ENCODE measurements around the gene RFNG. TPM values are rescaled to one million over a fixed set of nuclear protein-coding genes. Genes with fewer than 3 reads are reported as not detected.

The RFNG gene
- total RNA-seq, 2 experiments from 2014 or later: 28.7 to 28.8 TPM

GRCh38 chr17:82077617-82078358 lies 26.2 kb upstream of the RFNG start:
- POLR2A ChIA-PET: no interaction called here

GRCh38 chr17:82076785-82077591 lies 25.4 kb upstream of the RFNG start:
- peaks cover 6% of the 10 kb centered on the region for H3K27me3 Mint-ChIP-seq
- H3K36me3 Mint-ChIP-seq: peaks cover 3% of the 10 kb centered on the region
- H3K9me3 Mint-ChIP-seq: no peaks in the 10 kb centered on the region
- no peak overlapping the region for H3K27ac Mint-ChIP-seq
- DNase-seq: no peak
- POLR2A ChIA-PET: interaction anchor here (0.6 kb wide), 1 partner anchor 110 kb away, joined by 5 read pairs; no protein-coding TSS in a partner anchor
- H3K4me3 Mint-ChIP-seq: no peak overlapping the region
- no peaks in the 10 kb centered on the region for H3K4me1 Mint-ChIP-seq
- ATAC-seq (ENCODE audit: low read depth): peak; percentile 18

More at GRCh38 chr17:82077617-82078358, 26.2 kb upstream of the RFNG start:
- Mint-ChIP-seq H3K27me3 (peaks cover 6% of the 10 kb centered on the region), H3K9me3 (no peaks in the 10 kb centered on the region), H3K27ac (no peak overlapping the region), H3K36me3 (peaks cover 3% of the 10 kb centered on the region), H3K4me1 (no peaks in the 10 kb centered on the region), H3K4me3 (no peak overlapping the region)
- ATAC-seq (ENCODE audit: low read depth) (no peak), DNase-seq (no peak)

- POLR2A ChIA-PET: interaction anchor here (0.6 kb wide), 1 partner anchor 111 kb away, joined by 5 read pairs; no protein-coding TSS in a partner anchor
- peaks cover 6% of the 10 kb centered on the region for H3K27me3 Mint-ChIP-seq
- peaks cover 3% of the 10 kb centered on the region for H3K36me3 Mint-ChIP-seq
- no peak overlapping the region for H3K4me3 Mint-ChIP-seq
- ATAC-seq (ENCODE audit: low read depth) (no peak), DNase-seq (no peak)
- H3K9me3 Mint-ChIP-seq: no peaks in the 10 kb centered on the region
- no peaks in the 10 kb centered on the region for H3K4me1 Mint-ChIP-seq
- no peak overlapping the region for H3K27ac Mint-ChIP-seq
Observed at GRCh38 chr17:82076018-82076784, 24.6 kb upstream of the RFNG start.

- POLR2A ChIA-PET: no interaction called here
- no peaks in the 10 kb centered on the region for H3K9me3 Mint-ChIP-seq
- peaks cover 3% of the 10 kb centered on the region for H3K36me3 Mint-ChIP-seq
- no peak for DNase-seq
- no peak for ATAC-seq (ENCODE audit: low read depth)
- H3K27ac Mint-ChIP-seq: no peak overlapping the region
- H3K27me3 Mint-ChIP-seq: peaks cover 8% of the 10 kb centered on the region
- H3K4me3 Mint-ChIP-seq: no peak overlapping the region
- H3K4me1 Mint-ChIP-seq: no peaks in the 10 kb centered on the region
Observed at GRCh38 chr17:82073446-82073845, 21.8 kb upstream of the RFNG start.

GRCh38 chr17:82072827-82073226 lies 21.2 kb upstream of the RFNG start:
- no peak overlapping the region for H3K27ac Mint-ChIP-seq
- no peak overlapping the region for H3K4me3 Mint-ChIP-seq
- no peaks in the 10 kb centered on the region for H3K9me3 Mint-ChIP-seq
- no peaks in the 10 kb centered on the region for H3K36me3 Mint-ChIP-seq
- ATAC-seq (ENCODE audit: low read depth) (no peak), DNase-seq (no peak)
- H3K4me1 Mint-ChIP-seq: no peaks in the 10 kb centered on the region
- POLR2A ChIA-PET: interaction anchor here (0.5 kb wide), 1 partner anchor 54 kb away, joined by 3 read pairs; no protein-coding TSS in a partner anchor
- peaks cover 8% of the 10 kb centered on the region for H3K27me3 Mint-ChIP-seq

- POLR2A ChIA-PET: no interaction called here
- Mint-ChIP-seq H3K4me3 (no peak overlapping the region), H3K9me3 (no peaks in the 10 kb centered on the region), H3K27ac (no peak overlapping the region), H3K4me1 (peaks cover 5% of the 10 kb centered on the region), H3K36me3 (no peaks in the 10 kb centered on the region), H3K27me3 (peaks cover 6% of the 10 kb centered on the region)
- ATAC-seq (ENCODE audit: low read depth): no peak
- DNase-seq: no peak
Observed at GRCh38 chr17:82070611-82071010, 19.0 kb upstream of the RFNG start.

- Mint-ChIP-seq H3K36me3 (no peaks in the 10 kb centered on the region), H3K27ac (peak within 1 kb of the TSS; percentile 84), H3K4me1 (peaks cover 5% of the 10 kb centered on the region), H3K4me3 (peak within 1 kb of the TSS; percentile 87), H3K27me3 (peaks cover 2% of the 10 kb centered on the region), H3K9me3 (no peaks in the 10 kb centered on the region)
- POLR2A ChIA-PET: interaction anchor here (0.6 to 3.0 kb wide), 13 partner anchors 9 to 88 kb away, joined by 3 to 12 read pairs (median 4); partner anchors contain the start of genes DCXR, FASN, GPS1 and RFNG
- DNase-seq (peak; percentile 90), ATAC-seq (ENCODE audit: low read depth) (peak; percentile 83)
Observed at GRCh38 chr17:82065638-82066303, 14.2 kb upstream of the RFNG start, which contains the start of gene DUS1L. Gene DUS1L, minus strand, starts transcription at chr17:82065804. Its CDS starts 745 bp downstream, at chr17:82065059.

- Mint-ChIP-seq H3K27ac (no peak overlapping the region), H3K36me3 (no peaks in the 10 kb centered on the region), H3K4me1 (peaks cover 5% of the 10 kb centered on the region), H3K4me3 (peak overlapping the region; percentile 63), H3K27me3 (no peaks in the 10 kb centered on the region), H3K9me3 (no peaks in the 10 kb centered on the region)
- no peak for DNase-seq
- POLR2A ChIA-PET: interaction anchor here (0.8 to 3.0 kb wide), 10 partner anchors 9 to 57 kb away, joined by 3 to 12 read pairs (median 6); partner anchors contain the start of genes DCXR, FASN, GPS1 and RFNG
- ATAC-seq (ENCODE audit: low read depth): peak; percentile 58
Observed at GRCh38 chr17:82065193-82065637, 13.6 kb upstream of the RFNG start.

GRCh38 chr17:82064433-82065192 lies 13.0 kb upstream of the RFNG start:
- no peaks in the 10 kb centered on the region for H3K36me3 Mint-ChIP-seq
- no peak for ATAC-seq (ENCODE audit: low read depth)
- no peak for DNase-seq
- peak overlapping the region; percentile 9 for H3K27ac Mint-ChIP-seq
- POLR2A ChIA-PET: interaction anchor here (0.8 to 3.0 kb wide), 9 partner anchors 8 to 57 kb away, joined by 3 to 12 read pairs (median 7); partner anchors contain the start of genes DCXR, FASN, GPS1 and RFNG
- peak overlapping the region; percentile 63 for H3K4me3 Mint-ChIP-seq
- H3K9me3 Mint-ChIP-seq: no peaks in the 10 kb centered on the region
- no peaks in the 10 kb centered on the region for H3K27me3 Mint-ChIP-seq
- H3K4me1 Mint-ChIP-seq: peaks cover 5% of the 10 kb centered on the region

GRCh38 chr17:82063424-82064415 lies 12.1 kb upstream of the RFNG start:
- DNase-seq (no peak), ATAC-seq (ENCODE audit: low read depth) (no peak)
- H3K27ac Mint-ChIP-seq: peak overlapping the region; percentile 9
- no peaks in the 10 kb centered on the region for H3K9me3 Mint-ChIP-seq
- H3K36me3 Mint-ChIP-seq: no peaks in the 10 kb centered on the region
- H3K4me3 Mint-ChIP-seq: peak overlapping the region; percentile 63
- no peaks in the 10 kb centered on the region for H3K27me3 Mint-ChIP-seq
- H3K4me1 Mint-ChIP-seq: peaks cover 5% of the 10 kb centered on the region
- POLR2A ChIA-PET: interaction anchor here (0.9 to 3.0 kb wide), 4 partner anchors 11 to 34 kb away, joined by 3 to 12 read pairs (median 8); partner anchors contain the start of genes FASN, GPS1 and RFNG

- Mint-ChIP-seq H3K27ac (no peak overlapping the region), H3K9me3 (no peaks in the 10 kb centered on the region), H3K27me3 (no peaks in the 10 kb centered on the region), H3K4me1 (peaks cover 5% of the 10 kb centered on the region), H3K36me3 (no peaks in the 10 kb centered on the region), H3K4me3 (no peak overlapping the region)
- ATAC-seq (ENCODE audit: low read depth): no peak
- POLR2A ChIA-PET: interaction anchor here (0.9 kb wide), 2 partner anchors 26 to 190 kb away, joined by 3 read pairs; no protein-coding TSS in a partner anchor
- DNase-seq: no peak
Observed at GRCh38 chr17:82062984-82063368, 11.4 kb upstream of the RFNG start.

Measured in activated naive CD8-positive, alpha-beta T cell treated with anti-CD3 and anti-CD28 coated beads, Interleukin-2, amount 10 ng/mL, durations not matched to agents 7 days and 5 days (primary cell).